Erythroblast (primary cell): ENCODE results near the gene PGC.

Source experiments
- GATA1 ChIP-seq: IDR thresholded peaks from 2 replicates; pipeline ENCODE4 v1.6.1; 2011; ENCODE audit warnings: low read depth, mild to moderate bottlenecking, control low read depth, low read length, moderate library complexity
- POLR2A ChIP-seq: IDR thresholded peaks from 2 replicates; pipeline ENCODE4 v1.6.1; 2011; ENCODE audit warnings: mild to moderate bottlenecking, low read length

GRCh38 chr6:41705996-41706835 is 41.0 kb downstream of the PGC start:
- TF ChIP-seq POLR2A (no peak), GATA1 (no peak)
